WERI-Rb-1 (cell line): ENCODE data around the gene PRSS12.
"Not testable (repeated sequence)": the region's sequence is repeated elsewhere in the genome, so short reads cannot be mapped to it uniquely, and the experiment has no call there.

Experiments used
- DNase-seq: peaks from one replicate; pipeline ENCODE4 v3.0.0-alpha.2; 2020
- H3K27ac ChIP-seq: fragments of 250-450 bp; sonication (Bioruptor Pico); 2 replicates; pipeline ENCODE4 v1.5.1; 2020; ENCODE audit warnings: mild to moderate bottlenecking, moderate library complexity
- H3K27me3 ChIP-seq: fragments of 250-450 bp; sonication (Bioruptor Pico); 2 replicates; pipeline ENCODE4 v1.5.1; 2021; ENCODE audit warnings: mild to moderate bottlenecking, low read depth, moderate library complexity; ENCODE audit not compliant: insufficient read depth, severe bottlenecking
- H3K36me3 ChIP-seq: fragments of 250-450 bp; sonication (Bioruptor Pico); 2 replicates; pipeline ENCODE4 v1.5.1; 2020; ENCODE audit warnings: mild to moderate bottlenecking, moderate library complexity
- H3K4me3 ChIP-seq: 2 replicates; pipeline ENCODE4 v1.5.1; 2011; ENCODE audit warnings: low read depth, mild to moderate bottlenecking, control low read depth, low read length
- H3K9me3 ChIP-seq: fragments of 250-450 bp; sonication (Bioruptor Pico); 2 replicates; pipeline ENCODE4 v1.5.1; 2021; ENCODE audit warnings: mild to moderate bottlenecking, moderate library complexity; ENCODE audit not compliant: severe bottlenecking
- TF ChIP-seq, protein P1 (sequence below): IDR thresholded peaks from 2 replicates; pipeline ENCODE4 v1.5.1; 2011; ENCODE audit warnings: low read depth, mild to moderate bottlenecking, control low read depth, inconsistent platforms, low read length

PRSS12 gene

GRCh38 chr4:118395057-118395644 lies 42.3 kb upstream of the PRSS12 start:
- peaks cover 9% of the 10 kb centered on the region for H3K9me3 ChIP-seq
- no peaks in the 10 kb centered on the region for H3K36me3 ChIP-seq
- H3K4me3 ChIP-seq = no peak overlapping the region
- TF ChIP-seq, protein P1, sequence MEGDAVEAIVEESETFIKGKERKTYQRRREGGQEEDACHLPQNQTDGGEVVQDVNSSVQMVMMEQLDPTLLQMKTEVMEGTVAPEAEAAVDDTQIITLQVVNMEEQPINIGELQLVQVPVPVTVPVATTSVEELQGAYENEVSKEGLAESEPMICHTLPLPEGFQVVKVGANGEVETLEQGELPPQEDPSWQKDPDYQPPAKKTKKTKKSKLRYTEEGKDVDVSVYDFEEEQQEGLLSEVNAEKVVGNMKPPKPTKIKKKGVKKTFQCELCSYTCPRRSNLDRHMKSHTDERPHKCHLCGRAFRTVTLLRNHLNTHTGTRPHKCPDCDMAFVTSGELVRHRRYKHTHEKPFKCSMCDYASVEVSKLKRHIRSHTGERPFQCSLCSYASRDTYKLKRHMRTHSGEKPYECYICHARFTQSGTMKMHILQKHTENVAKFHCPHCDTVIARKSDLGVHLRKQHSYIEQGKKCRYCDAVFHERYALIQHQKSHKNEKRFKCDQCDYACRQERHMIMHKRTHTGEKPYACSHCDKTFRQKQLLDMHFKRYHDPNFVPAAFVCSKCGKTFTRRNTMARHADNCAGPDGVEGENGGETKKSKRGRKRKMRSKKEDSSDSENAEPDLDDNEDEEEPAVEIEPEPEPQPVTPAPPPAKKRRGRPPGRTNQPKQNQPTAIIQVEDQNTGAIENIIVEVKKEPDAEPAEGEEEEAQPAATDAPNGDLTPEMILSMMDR = no peak
- H3K27ac ChIP-seq = peak overlapping the region; percentile 62
- no peak for DNase-seq
- H3K27me3 ChIP-seq = no peaks in the 10 kb centered on the region

DNA sequence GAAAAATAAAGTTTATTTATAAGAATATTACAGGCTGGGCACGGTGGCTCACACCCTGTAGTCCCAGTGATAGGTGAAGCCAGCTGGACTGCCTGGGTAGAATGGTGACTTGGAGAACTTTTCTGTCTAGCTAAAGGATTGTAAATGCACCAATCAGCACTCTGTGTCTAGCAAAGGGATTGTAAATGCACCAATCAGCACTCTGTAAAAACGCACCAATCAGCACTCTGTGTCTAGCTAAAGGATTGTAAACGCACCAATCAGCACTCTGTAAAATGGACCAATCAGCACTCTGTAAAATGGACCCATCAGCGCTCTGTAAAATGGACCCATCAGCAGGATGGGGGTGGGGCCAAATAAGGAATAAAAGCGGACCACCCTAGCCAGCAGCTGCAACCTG lies 39.7 kb upstream of the PRSS12 start:
- DNase-seq, H3K27ac ChIP-seq, H3K36me3 ChIP-seq, H3K4me3 ChIP-seq, H3K27me3 ChIP-seq: not testable (repeated sequence)
- H3K9me3 ChIP-seq = peaks cover 16% of the 10 kb centered on the region

- H3K27me3 ChIP-seq = no peaks in the 10 kb centered on the region
- peaks cover 2% of the 10 kb centered on the region; the same call in 1 of the 2 replicates for H3K36me3 ChIP-seq
- H3K4me3 ChIP-seq = no peak overlapping the region
- peaks cover 31% of the 10 kb centered on the region for H3K9me3 ChIP-seq
- TF ChIP-seq, protein P1 = no peak
- no peak for DNase-seq
- peak overlapping the region; percentile 86 for H3K27ac ChIP-seq
Observed at GRCh38 chr4:118390121-118390520, 37.3 kb upstream of the PRSS12 start.

DNA sequence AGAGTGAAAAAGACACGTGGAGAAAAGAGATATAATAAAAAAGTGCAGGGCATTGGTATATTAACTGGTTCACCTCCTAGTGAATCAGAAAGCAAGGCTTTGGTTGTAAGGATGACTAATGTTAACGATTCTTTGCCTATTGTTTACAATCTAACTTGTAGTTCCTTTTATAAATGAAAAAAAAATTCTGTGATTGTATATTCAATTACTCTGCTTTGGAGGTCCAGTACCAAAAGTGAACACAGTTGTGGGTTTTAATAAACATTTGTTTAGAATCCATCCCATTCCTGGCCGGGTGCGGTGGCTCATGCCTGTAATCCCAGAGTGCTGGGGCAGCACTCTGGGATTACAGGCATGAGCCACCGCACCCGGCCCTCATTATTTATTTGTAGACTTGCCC lies 36.9 kb upstream of the PRSS12 start:
- H3K27me3 ChIP-seq = no peaks in the 10 kb centered on the region
- peaks cover 2% of the 10 kb centered on the region; the same call in 1 of the 2 replicates for H3K36me3 ChIP-seq
- H3K27ac ChIP-seq = peak overlapping the region; percentile 86
- H3K9me3 ChIP-seq = peaks cover 31% of the 10 kb centered on the region
- TF ChIP-seq, protein P1 = no peak
- no peak overlapping the region for H3K4me3 ChIP-seq
- DNase-seq = peak; percentile 64

DNA sequence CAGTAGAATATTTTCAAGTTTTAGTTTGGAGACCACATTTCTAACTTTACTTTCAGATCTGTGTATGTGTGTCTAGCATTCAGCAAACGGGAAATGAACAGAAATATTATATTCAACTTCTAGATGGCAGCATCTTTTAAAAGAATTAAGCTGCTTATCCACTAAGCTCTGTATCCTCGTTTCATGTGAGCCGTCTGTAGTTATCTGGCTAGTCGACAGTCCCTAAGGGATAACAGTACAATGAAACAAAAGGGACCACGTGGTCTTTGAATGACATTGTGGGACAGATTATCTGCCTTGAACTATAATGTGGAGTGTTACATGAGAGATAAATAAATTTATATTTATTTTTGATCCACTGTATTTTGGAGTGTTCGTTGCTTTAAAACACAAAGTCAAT lies 35.8 kb upstream of the PRSS12 start:
- peak; percentile 69 for DNase-seq
- peaks cover 2% of the 10 kb centered on the region; the same call in 1 of the 2 replicates for H3K36me3 ChIP-seq
- TF ChIP-seq, protein P1 = no peak
- H3K9me3 ChIP-seq = peaks cover 31% of the 10 kb centered on the region
- H3K27ac ChIP-seq = peak overlapping the region; percentile 86
- no peaks in the 10 kb centered on the region for H3K27me3 ChIP-seq
- peak overlapping the region; percentile 18 for H3K4me3 ChIP-seq

DNA sequence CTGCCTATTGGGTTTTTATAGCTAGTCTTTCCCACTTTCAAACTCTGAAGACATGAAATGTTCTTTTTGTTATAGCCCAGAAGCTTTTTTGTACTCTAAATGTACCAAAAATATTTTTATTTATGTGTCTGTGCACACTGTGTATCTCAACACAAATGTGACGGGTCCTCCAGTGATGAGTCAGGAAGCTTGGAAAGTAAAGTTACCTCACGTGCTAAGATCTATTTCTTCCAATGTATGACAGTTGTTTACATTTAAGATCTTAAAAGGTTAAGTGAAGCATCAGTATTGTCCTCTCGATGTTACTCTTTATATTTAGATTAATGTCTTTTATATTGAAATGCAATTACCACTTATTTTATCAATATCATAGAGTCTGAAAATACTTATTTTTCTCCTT lies 29.1 kb upstream of the PRSS12 start:
- H3K9me3 ChIP-seq = peaks cover 12% of the 10 kb centered on the region
- H3K36me3 ChIP-seq = peaks cover 2% of the 10 kb centered on the region; the same call in 1 of the 2 replicates
- H3K27me3 ChIP-seq = no peaks in the 10 kb centered on the region
- DNase-seq = no peak
- TF ChIP-seq, protein P1 = no peak
- peak overlapping the region; percentile 8; the same call in 1 of the 2 replicates for H3K4me3 ChIP-seq
- H3K27ac ChIP-seq = peak overlapping the region; percentile 86
